Activated CD8-positive, alpha-beta T cell treated with anti-CD3 and anti-CD28 coated beads for 36 hours (primary cell): ENCODE data around the gene HRH3. TPM values are rescaled to one million over a fixed set of nuclear protein-coding genes. Genes with fewer than 3 reads are reported as not detected.

Experiments
- ATAC-seq: fragments of 200-7000 bp; cut with Tn5 transposase; one replicate; pipeline ENCODE4 v1.10.0; 2021; ENCODE audit warnings: mild to moderate bottlenecking, moderate library complexity
- CTCF ChIA-PET: fragments of 350-600 bp; sonication (Branson Sonifier 250); formaldehyde crosslinking; loops from one replicate; lab custom pipeline; 2021; ENCODE audit warnings: antibody characterized with exemption; lab: Charles Lee
- POLR2A ChIA-PET: fragments of 350-600 bp; sonication (Branson Sonifier 250); formaldehyde crosslinking; loops from one replicate; lab custom pipeline; 2021; ENCODE audit warnings: antibody characterized with exemption; lab: Charles Lee
- DNase-seq: peaks from one replicate; pipeline ENCODE4 v3.0.0-alpha.2; 2020
- H3K27ac Mint-ChIP-seq: one replicate; pipeline ENCODE4 v1.8.0; 2021; ENCODE audit warnings: mild to moderate bottlenecking, mixed read lengths
- H3K27me3 Mint-ChIP-seq: one replicate; pipeline ENCODE4 v1.8.0; 2021; ENCODE audit warnings: mixed read lengths
- H3K36me3 Mint-ChIP-seq: one replicate; pipeline ENCODE4 v1.8.0; 2021; ENCODE audit warnings: low read depth, mixed read lengths
- H3K4me1 Mint-ChIP-seq: one replicate; pipeline ENCODE4 v1.8.0; 2021; ENCODE audit warnings: low read depth, mixed read lengths
- H3K4me3 Mint-ChIP-seq: one replicate; pipeline ENCODE4 v1.8.0; 2021; ENCODE audit warnings: mild to moderate bottlenecking, moderate library complexity, mixed read lengths
- H3K9me3 Mint-ChIP-seq: one replicate; pipeline ENCODE4 v1.8.0; 2021; ENCODE audit warnings: mixed read lengths
- intact Hi-C: fragments of 100-400 bp; cut with micrococcal nuclease; formaldehyde crosslinking; loops from one replicate; pipeline ENCODE4 v1.10.0; 2022
- total RNA-seq, 2 experiments: library from RNA; stranded (reverse); gene quantifications; one replicate each; pipeline ENCODE4 v1.2.3, GENCODE V29; 2021
- TF ChIP-seq, protein P1 (sequence below): fragments of 200-600 bp; IDR thresholded peaks from one replicate; pipeline ENCODE4 v1.8.0; 2022; ENCODE audit warnings: antibody characterized with exemption, mild to moderate bottlenecking

HRH3 gene
- total RNA-seq, 2 experiments from 2014 or later: not detected

DNA sequence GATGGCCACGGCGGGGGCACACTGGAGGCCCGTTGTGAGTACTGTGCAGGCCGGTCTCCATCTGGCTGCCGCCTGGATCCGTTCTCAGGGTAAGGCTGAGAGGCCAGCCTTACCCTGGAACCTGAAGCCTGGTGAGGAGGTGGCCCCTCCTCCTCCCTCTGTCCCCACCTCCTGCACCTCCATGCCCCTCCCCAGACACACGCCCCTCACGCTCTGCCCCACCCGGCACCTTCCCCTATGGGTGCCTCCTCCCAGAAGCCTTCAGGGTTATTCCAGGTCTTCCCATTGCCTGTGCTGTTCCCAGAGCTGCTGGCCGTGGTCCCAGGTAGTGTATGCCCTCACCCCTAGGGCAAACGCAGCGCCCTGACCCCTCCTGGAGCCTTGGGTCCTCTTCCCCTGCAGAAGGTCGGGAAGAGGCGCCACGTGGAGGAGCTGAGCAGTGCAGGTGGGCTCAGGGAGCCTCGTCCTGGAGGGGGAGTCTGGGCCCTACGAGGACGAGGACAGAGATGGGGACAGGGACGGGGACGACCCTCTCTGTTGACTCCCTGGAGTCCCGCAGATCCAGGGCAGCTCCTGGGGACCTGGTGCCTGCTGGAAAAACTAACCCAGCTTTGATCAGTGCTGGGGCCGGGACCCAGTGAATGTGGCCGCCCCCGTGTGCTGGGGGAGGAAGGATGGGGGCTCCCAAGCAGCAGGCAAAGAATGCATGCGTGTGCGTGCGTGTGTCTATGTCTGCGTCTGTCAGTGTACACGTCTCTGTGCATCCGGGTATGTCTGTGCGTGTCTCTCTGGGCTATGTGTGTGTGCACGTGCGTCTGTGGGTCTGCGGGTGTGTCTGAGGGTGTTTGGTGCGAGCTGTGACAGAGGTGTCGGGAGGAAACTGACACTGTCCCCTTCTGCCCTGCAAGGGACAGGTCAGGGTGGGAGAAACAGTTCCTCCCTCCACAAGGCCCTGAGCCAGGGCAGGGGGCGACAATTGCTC, 8.2 kb upstream of the HRH3 start:
- TF ChIP-seq, protein P1, sequence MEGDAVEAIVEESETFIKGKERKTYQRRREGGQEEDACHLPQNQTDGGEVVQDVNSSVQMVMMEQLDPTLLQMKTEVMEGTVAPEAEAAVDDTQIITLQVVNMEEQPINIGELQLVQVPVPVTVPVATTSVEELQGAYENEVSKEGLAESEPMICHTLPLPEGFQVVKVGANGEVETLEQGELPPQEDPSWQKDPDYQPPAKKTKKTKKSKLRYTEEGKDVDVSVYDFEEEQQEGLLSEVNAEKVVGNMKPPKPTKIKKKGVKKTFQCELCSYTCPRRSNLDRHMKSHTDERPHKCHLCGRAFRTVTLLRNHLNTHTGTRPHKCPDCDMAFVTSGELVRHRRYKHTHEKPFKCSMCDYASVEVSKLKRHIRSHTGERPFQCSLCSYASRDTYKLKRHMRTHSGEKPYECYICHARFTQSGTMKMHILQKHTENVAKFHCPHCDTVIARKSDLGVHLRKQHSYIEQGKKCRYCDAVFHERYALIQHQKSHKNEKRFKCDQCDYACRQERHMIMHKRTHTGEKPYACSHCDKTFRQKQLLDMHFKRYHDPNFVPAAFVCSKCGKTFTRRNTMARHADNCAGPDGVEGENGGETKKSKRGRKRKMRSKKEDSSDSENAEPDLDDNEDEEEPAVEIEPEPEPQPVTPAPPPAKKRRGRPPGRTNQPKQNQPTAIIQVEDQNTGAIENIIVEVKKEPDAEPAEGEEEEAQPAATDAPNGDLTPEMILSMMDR: no peak

DNA sequence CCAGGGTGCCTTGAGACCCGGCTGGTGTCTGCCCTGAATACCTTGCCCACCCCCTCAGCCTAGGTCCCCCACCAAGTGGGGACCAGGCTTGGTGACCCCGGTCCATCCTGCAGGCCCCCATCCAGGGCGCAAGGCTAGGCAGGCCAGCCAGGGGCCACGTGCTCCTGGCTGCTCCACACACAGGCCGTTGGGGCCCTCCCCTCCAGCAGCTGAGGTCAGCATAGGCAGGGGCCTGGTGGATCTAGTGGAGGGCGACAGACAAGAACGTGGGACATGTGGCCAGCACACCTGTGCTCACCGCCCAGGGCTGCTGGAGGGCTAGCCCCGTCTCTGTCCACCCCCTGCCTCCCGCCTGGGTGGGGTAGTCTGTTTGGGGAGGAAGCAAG, 7.5 kb upstream of the HRH3 start:
- TF ChIP-seq, protein P1: no peak
- intact Hi-C loops: no loop called here
- H3K27me3 Mint-ChIP-seq: peaks cover 17% of the 10 kb centered on the region
- DNase-seq (no peak), ATAC-seq (no peak)
- POLR2A ChIA-PET: no interaction called here
- H3K9me3 Mint-ChIP-seq: no peaks in the 10 kb centered on the region
- no peaks in the 10 kb centered on the region for H3K36me3 Mint-ChIP-seq
- H3K4me3 Mint-ChIP-seq: no peak overlapping the region
- no peak overlapping the region for H3K27ac Mint-ChIP-seq
- no peaks in the 10 kb centered on the region for H3K4me1 Mint-ChIP-seq
- CTCF ChIA-PET: no interaction called here

More for the DNA sequence above, 8.2 kb upstream of the HRH3 start:
- no peak for DNase-seq
- Mint-ChIP-seq H3K36me3 (no peaks in the 10 kb centered on the region), H3K9me3 (no peaks in the 10 kb centered on the region), H3K27ac (no peak overlapping the region), H3K27me3 (peaks cover 11% of the 10 kb centered on the region), H3K4me1 (no peaks in the 10 kb centered on the region), H3K4me3 (no peak overlapping the region)
- ATAC-seq: peak; percentile 39
- POLR2A ChIA-PET: no interaction called here
- intact Hi-C loops: no loop called here
- CTCF ChIA-PET: no interaction called here

DNA sequence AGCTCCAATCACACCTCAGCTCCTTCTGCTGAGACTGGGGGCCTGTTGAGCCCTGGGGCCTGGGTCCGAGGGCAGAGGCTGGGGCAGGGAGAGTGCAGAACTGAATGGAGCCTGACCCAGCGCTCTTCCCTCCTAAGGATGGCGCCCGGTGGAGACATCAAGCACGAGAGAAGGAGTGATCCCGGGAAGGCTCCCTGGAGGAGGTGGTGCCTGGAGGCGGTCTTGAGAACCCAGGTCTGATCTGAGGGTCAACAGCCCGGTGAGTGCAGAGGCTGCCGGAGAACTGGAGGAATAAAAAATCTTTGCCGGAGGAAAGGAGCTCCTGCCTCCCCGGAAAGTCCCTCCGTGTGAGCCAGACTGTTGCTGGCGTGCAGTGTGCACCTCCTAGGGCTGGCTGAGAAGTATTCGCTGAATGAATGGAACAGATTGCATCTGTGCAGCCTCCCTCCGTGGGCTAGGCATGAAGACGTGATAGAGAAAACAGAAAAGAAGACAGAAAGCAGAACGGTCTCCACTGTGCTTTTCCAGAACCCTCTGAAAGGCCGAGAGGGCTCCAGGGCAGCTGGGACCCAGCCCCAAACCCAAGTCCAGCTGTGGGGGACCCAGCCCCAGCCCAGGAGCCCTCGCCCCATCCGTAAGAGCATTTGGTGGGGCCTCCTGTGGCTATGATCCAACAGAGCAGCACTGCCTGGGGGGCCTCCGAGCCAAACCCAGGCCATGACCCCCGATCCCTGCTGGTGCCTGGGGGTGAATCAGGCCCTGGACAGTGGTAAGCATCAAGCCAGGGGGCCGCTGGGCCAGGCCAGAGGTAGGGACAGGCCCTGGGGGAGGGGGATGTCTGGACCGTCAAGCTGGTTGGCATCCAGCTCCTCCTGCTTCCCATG, 6.9 kb upstream of the HRH3 start:
- H3K36me3 Mint-ChIP-seq: no peaks in the 10 kb centered on the region
- no peak overlapping the region for H3K27ac Mint-ChIP-seq
- H3K4me1 Mint-ChIP-seq: no peaks in the 10 kb centered on the region
- ATAC-seq (no peak), DNase-seq (no peak)
- ChIA-PET CTCF (no interaction called here), POLR2A (no interaction called here)
- H3K9me3 Mint-ChIP-seq: no peaks in the 10 kb centered on the region
- TF ChIP-seq, protein P1: no peak
- H3K27me3 Mint-ChIP-seq: peaks cover 19% of the 10 kb centered on the region
- H3K4me3 Mint-ChIP-seq: no peak overlapping the region
- intact Hi-C loops: no loop called here

DNA sequence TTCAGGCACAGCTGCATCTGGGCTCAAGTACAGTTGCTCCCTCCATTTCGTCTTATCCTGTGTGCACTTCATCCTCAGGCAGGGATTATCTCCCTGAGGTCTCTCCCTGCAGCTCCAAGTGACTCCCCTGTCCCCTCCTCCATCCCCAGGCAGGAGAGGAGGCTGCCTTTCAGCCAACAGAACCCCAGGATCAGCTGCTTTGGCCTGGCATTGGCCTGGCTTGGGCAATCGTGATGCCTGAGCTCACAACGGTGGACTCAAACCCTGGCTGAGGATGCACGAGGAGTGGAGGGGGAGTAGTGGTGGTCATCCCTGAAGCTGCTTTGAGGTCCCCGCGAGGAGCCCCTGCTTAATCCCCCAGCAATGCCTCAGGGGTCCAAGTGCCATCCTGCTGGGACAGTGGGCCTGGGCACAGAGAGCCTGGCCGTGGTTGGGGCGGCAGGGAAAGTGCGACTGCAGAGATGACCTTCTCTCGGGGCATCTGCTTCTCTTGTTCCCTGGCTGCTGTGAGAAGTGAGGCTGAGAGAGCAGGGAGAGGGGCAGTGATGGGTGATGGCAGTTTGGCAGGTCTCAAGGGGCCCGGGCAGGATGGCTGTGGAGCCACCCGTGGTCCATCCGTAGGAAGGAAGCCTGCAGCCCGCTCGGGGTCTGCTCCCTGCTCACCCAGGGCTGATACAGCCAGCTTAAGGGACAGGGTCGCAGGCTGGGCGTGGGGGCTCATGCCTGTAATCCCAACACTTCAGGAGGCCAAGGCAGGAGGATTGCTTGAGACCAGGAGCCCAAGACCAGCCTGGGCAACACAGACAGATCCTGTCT, 6.0 kb upstream of the HRH3 start:
- no peaks in the 10 kb centered on the region for H3K9me3 Mint-ChIP-seq

More for the DNA sequence above, 6.0 kb upstream of the HRH3 start:
- no peaks in the 10 kb centered on the region for H3K36me3 Mint-ChIP-seq
- H3K27ac Mint-ChIP-seq: no peak overlapping the region
- DNase-seq (no peak), ATAC-seq (no peak)
- TF ChIP-seq, protein P1: no peak
- no peaks in the 10 kb centered on the region for H3K4me1 Mint-ChIP-seq
- CTCF ChIA-PET: no interaction called here
- intact Hi-C loops: no loop called here
- no peak overlapping the region for H3K4me3 Mint-ChIP-seq
- H3K27me3 Mint-ChIP-seq: peaks cover 26% of the 10 kb centered on the region
- POLR2A ChIA-PET: no interaction called here
